Kidney tubule cell (primary cell): ENCODE results near the gene UGT1A10.
"Not testable (repeated sequence)": the region's sequence is repeated elsewhere in the genome, so short reads cannot be mapped to it uniquely, and the experiment has no call there.

Source experiments
- DNase-seq: peaks from one replicate; pipeline ENCODE4 v3.0.0-alpha.2; 2018; ENCODE audit warnings: low spot score

The UGT1A10 gene

GRCh38 chr2:233743464-233744259 lies 107.4 kb downstream of the UGT1A10 start:
- no peak for DNase-seq

DNA sequence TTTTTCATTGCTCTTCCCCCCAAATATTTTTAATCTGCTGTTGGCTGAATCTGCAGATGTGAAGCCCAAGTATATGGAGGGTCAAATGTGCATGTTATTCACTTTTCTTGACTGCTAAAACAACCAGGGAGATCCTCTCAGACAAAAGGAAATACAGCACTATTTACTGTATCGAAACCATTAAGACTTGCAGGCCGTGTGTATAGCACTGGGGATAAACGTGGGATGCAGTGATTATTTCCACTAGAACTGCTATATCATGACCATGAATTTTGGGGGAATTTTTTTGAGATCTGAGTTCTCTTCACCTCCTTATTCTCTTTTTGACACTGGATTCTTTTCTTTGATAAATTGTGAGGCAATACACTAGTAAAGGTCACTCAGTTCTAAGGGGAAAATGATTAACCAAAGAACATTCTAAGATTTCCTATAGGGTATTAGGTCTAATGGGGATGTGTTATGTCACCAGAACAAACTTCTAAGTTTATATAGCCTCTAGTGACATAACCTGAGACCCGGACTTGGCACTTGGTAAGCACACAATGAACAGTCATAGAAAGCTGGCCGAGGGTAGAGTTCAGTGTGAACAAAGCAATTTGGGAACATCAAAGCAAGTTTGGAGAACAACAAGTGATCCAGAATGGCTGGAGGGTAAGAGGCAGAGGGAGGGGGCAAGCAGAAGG lies 109.0 kb downstream of the UGT1A10 start:
- no peak for DNase-seq

- not testable (repeated sequence) for DNase-seq
Observed at GRCh38 chr2:233745838-233746237, 109.6 kb downstream of the UGT1A10 start.

DNA sequence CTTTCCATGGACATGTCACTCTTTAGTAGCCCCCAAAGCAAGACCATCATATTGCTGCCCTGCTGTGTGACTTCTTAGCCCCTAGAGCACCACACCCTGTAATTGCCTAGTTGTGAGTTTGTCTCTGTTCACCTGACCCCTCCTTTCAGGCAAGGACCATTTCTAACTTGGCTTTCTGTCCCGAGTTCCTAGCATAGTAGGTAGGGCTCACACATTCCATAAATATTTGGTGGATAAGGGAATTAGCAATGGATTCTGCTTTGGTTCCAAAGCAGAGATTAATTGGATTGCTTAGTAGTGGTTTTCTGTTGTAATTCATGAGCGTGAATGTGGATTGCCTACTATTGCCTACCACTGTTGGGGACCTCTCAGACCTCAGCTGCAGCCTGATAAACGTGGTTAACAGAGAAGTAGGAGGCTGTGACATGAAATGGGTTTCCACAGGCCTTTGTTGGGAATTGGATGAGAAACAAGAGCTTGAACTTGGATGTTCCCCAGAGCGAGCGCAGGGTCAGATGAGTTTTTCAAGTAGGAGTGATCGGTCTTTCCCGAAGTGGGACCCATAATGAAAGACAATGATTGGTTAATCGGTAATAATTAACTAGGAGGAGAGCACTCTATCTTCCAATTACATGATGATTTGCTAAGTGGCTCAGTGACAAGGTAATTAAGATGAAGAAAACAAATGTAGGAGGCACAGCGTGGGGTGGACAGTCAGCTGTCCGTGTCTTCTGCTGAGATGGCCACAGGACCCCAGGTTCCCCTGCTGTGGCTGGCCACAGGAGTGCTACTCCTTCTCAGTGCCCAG lies 110.4 kb downstream of the UGT1A10 start:
- DNase-seq, result no peak

- DNase-seq, result no peak
Observed at GRCh38 chr2:233747283-233747544, 111.0 kb downstream of the UGT1A10 start.

- DNase-seq, result not testable (repeated sequence)
Observed at GRCh38 chr2:233750689-233751088, 114.4 kb downstream of the UGT1A10 start.

GRCh38 chr2:233751212-233752009 lies 115.2 kb downstream of the UGT1A10 start:
- not testable (repeated sequence) for DNase-seq

DNA sequence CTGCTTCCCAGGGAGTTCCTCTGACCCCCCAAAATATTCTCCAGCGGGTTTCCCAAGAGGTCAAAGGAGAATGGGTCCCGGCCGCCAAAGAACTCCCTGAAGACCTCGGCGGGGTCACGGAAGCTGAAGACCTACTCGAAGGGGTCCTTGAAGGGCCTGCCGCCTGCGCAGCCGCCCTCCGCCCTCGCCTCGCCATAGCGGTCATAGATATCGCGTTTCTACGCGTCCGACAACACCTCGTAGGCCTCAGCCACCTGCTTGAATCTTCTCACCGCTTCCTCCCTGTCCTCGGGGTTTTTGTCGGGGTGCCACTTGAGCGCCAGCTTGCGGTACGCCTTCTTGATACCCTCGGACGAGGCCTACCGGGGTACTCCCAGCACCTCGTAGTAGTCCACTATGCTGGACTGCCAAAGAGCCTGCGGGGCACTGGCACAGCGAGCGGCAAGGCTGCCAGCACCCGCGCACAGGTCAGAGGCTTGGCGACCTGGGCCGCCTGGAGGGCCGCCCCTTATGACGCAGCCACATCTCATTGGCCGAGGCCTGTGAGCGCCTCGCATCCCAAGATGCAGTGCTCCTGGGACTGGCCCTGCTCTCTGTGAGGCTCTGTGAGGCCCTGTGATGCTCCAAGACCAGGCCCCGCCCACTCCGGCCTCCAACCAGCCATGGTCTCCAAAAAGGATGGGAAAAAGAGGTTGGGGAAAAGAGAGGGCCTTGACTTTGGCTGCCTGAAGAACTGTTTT lies 118.8 kb downstream of the UGT1A10 start:
- no peak for DNase-seq

DNA sequence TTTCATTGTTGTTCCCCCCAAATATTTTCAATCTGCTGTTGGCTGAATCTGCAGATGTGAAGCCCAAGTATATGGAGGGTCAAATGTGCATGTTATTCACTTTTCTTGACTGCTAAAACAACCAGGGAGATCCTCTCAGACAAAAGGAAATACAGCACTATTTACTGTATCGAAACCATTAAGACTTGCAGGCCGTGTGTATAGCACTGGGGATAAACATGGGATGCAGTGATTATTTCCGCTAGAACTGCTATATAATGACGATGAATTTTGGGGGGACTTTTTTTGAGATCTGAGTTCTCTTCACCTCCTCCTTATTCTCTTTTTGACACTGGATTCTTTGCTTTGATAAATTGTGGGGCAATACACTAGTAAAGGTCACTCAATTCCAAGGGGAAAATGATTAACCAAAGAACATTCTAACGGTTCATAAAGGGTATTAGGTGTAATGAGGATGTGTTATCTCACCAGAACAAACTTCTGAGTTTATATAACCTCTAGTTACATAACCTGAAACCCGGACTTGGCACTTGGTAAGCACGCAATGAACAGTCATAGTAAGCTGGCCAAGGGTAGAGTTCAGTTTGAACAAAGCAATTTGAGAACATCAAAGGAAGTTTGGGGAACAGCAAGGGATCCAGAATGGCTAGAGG lies 120.3 kb downstream of the UGT1A10 start:
- DNase-seq, result no peak

DNA sequence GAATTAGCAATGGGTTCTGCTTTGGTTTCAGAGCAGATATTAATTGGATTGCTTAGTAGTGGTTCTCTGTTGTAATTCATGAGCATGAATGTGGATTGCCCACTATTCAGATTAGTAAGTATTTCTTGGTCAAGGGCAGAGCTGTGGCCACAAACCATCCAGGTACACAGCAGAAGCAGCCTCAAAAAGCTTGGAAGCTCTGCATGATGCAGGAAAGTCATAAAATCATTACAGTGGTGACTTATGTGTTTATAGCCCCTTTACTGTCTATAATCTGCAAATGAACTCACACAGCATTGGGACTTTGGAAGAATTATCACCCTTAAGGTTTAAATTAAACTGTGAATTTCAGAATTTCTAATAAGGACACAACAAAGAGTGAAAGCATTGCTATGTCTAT lies 121.9 kb downstream of the UGT1A10 start:
- no peak for DNase-seq

DNA sequence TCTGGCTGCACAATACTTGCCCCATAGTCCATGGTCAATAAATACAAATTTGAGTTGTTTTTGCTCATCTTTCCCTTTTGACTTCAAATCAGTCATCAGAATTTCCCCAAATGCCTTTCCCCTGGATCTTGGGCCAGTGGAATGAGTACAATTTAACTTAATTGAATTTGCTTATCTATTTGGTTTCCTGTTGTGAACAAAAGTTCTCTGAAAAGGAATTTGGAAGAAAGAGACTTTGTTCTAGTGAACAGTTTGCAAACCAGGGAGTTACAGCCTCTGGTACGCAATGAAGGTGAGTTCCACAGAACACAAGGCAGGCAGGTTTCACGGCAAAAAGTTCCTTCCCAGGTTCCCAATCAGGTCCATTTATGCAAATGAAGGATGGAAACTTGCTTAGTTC lies 122.6 kb downstream of the UGT1A10 start:
- no peak for DNase-seq

- DNase-seq, result no peak
Observed at GRCh38 chr2:233760043-233760442, 123.8 kb downstream of the UGT1A10 start, which contains the start of gene UGT1A1. Gene UGT1A1 (plus strand): TSS chr2:233760270. CDS start chr2:233760288, 18 bp downstream.

DNA sequence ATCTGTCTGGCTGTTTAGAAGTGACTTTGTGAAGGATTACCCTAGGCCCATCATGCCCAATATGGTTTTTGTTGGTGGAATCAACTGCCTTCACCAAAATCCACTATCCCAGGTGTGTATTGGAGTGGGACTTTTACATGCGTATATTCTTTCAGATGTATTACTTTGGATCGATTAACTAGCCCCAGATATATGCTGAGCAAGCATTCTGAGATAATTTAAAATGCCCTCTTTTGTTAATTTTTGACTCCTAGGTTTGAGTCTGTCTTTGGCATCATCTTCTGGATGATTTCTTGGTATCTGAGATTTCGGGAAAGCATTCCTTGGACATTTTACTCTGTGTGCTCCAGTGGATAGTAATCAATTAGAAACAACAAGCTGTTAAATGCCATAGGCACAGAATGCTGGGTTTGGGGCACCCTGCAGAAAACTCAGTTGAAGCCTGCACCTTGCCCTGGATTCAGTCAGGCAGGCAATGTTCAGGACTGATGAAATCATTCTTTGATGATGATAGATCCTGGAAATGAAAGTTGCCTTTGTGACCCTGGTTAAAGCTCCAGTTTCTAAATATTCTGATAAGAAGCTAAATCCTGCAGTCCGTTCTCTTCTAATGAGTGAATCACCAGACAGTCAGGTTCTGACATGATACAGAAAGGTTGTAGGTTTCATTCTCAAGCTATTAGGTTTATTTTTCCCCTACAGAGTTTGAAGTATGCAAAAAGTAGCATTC lies 125.0 kb downstream of the UGT1A10 start:
- DNase-seq, result peak; percentile 27

GRCh38 chr2:233764264-233764663 lies 128.0 kb downstream of the UGT1A10 start:
- DNase-seq, result peak; percentile 54

DNA sequence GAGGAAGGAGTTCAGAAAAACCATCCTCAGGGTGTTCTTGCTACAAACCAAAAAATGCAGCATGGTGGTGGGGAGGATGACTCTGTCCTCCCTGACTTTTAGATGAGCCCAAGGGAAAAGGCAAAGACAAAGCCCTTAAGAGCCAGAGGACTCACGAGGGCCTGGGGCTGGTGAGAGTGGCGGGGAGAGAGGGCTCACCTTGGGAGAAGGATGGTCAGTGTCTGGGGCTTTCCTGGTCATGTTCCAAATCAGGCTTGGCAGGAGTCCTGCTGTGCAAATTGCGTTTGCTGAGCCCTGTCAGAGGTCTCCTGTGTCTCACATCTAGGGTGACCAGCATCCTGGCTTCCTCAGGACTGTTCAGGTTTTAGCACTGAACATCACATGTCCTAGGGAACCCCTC lies 128.5 kb downstream of the UGT1A10 start:
- DNase-seq, result no peak

DNA sequence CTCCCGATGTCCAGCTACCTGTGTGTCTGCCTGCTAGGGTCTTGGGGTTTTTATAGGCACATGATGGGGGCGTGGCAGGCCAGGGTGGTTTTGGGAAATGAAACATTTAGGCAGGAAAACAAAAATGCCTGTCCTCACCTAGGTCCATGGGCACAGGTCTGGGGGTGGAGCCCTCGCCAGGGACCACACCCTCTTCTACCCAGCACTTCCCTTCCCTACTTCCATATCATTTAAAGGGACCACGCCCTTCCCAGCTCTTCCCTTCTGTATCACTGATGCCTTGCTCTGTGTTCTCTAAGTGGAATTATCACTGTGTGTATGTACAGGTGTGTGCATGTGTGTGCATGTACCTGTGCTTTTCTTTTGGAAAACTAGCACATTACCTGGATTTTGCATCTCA lies 130.2 kb downstream of the UGT1A10 start:
- no peak for DNase-seq

- no peak for DNase-seq
Observed at GRCh38 chr2:233768076-233768475, 131.8 kb downstream of the UGT1A10 start.

- DNase-seq, result no peak
Observed at GRCh38 chr2:233769260-233769659, 133.0 kb downstream of the UGT1A10 start.

DNA sequence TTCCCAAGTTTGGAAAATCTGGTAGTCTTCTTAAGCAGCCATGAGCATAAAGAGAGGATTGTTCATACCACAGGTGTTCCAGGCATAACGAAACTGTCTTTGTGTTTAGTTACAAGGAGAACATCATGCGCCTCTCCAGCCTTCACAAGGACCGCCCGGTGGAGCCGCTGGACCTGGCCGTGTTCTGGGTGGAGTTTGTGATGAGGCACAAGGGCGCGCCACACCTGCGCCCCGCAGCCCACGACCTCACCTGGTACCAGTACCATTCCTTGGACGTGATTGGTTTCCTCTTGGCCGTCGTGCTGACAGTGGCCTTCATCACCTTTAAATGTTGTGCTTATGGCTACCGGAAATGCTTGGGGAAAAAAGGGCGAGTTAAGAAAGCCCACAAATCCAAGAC lies 135.9 kb downstream of the UGT1A10 start:
- no peak for DNase-seq

DNA sequence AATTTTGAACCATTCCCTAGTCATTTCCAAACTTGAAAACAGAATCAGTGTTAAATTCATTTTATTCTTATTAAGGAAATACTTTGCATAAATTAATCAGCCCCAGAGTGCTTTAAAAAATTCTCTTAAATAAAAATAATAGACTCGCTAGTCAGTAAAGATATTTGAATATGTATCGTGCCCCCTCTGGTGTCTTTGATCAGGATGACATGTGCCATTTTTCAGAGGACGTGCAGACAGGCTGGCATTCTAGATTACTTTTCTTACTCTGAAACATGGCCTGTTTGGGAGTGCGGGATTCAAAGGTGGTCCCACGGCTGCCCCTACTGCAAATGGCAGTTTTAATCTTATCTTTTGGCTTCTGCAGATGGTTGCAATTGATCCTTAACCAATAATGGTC lies 136.3 kb downstream of the UGT1A10 start:
- DNase-seq, result no peak
